Activated B cell treated with CpG ODN at 0.5 μM for 24 hours (primary cell): ENCODE measurements around the gene IMPA2. TPM values are rescaled to one million over a fixed set of nuclear protein-coding genes. Genes with fewer than 3 reads are reported as not detected.
A peak's percentile ranks its signal among the peaks of the same experiment; 100 is the strongest.

Source experiments
- ATAC-seq: fragments of 200-7000 bp; cut with Tn5 transposase; one replicate; pipeline ENCODE4 v1.10.0; 2021; ENCODE audit warnings: low read depth, mild to moderate bottlenecking, moderate library complexity
- CTCF ChIA-PET: fragments of 350-600 bp; sonication (Branson Sonifier 250); formaldehyde crosslinking; loops from one replicate; lab custom pipeline; 2021; ENCODE audit warnings: antibody characterized with exemption; lab: Charles Lee
- POLR2A ChIA-PET: fragments of 350-600 bp; sonication (Branson Sonifier 250); formaldehyde crosslinking; loops from one replicate; lab custom pipeline; 2021; ENCODE audit warnings: antibody characterized with exemption; lab: Charles Lee
- DNase-seq: peaks from one replicate; pipeline ENCODE4 v3.0.0; 2022
- H3K27ac Mint-ChIP-seq: one replicate; pipeline ENCODE4 v1.8.0; 2020; ENCODE audit warnings: mixed read lengths
- H3K27me3 Mint-ChIP-seq: one replicate; pipeline ENCODE4 v1.8.0; 2021; ENCODE audit warnings: mixed read lengths
- H3K36me3 Mint-ChIP-seq: one replicate; pipeline ENCODE4 v1.8.0; 2021; ENCODE audit warnings: low read depth, mixed read lengths
- H3K4me1 Mint-ChIP-seq: one replicate; pipeline ENCODE4 v1.8.0; 2021; ENCODE audit warnings: mixed read lengths
- H3K4me3 Mint-ChIP-seq: one replicate; pipeline ENCODE4 v1.8.0; 2020; ENCODE audit warnings: mild to moderate bottlenecking, mixed read lengths
- H3K9me3 Mint-ChIP-seq: one replicate; pipeline ENCODE4 v1.8.0; 2020; ENCODE audit warnings: mixed read lengths
- intact Hi-C: fragments of 100-400 bp; cut with micrococcal nuclease; formaldehyde crosslinking; loops from one replicate; pipeline ENCODE4 v1.15.1; 2024
- total RNA-seq: library from RNA; stranded (reverse); gene quantifications from 2 replicates; pipeline ENCODE4 v1.2.3, GENCODE V29; 2022
- TF ChIP-seq, protein P1 (sequence below): fragments of 200-600 bp; IDR thresholded peaks from one replicate; pipeline ENCODE4 v1.8.0; 2022; ENCODE audit warnings: antibody characterized with exemption, mild to moderate bottlenecking

IMPA2 gene
- total RNA-seq, 1 donor from 2014 or later = 7.5 TPM

- DNase-seq = no peak
These were observed 5.6 kb upstream of the IMPA2 start for GRCh38 chr18:11975723-11976122.

DNA sequence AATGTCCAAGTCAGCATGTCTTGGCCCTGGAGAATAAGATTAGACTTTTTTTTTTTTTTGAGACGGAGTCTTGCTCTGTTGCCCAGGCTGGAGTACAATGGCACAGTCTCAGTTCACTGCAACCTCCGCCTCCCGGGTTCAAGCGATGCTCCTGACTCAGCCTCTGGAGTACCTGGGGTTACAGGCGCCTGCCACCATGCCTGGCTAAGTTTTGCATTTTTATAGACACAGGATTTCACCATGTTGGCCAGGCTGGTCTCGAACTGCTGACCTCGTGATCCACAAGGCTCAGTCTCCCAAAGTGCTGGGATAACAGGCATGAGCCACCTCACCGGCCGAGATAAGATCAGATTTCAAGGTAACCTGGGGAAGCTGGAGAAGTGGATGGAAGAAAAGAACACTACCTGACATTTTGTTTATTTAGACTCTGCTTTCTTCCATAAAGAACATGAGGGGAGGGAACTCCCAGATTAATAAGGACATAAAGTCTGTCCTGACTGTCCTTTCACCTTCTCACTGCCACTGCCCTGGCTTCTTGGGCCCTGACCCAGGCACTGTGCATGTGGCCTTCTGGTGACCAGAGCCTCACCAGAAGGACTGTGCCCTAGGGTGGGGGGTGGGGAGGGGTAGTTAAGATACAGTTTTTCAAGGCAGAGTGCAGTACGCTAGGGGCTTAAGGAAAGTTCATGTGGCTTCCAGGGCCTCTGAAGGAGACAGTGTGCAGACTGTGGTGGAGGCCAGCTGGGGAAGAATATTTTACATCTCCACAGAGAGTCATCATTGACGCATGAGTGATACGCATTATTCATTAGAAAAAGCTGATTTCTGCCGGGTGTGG lies 4.8 kb upstream of the IMPA2 start:
- ATAC-seq (no peak), DNase-seq (no peak)
- CTCF ChIA-PET = no interaction called here
- Mint-ChIP-seq H3K4me1 (peaks cover 7% of the 10 kb centered on the region), H3K9me3 (no peaks in the 10 kb centered on the region), H3K27me3 (no peaks in the 10 kb centered on the region), H3K36me3 (no peaks in the 10 kb centered on the region), H3K4me3 (no peak overlapping the region), H3K27ac (no peak overlapping the region)
- POLR2A ChIA-PET = interaction anchor here (0.7 kb wide), 1 partner anchor 91 kb away, joined by 3 read pairs; no protein-coding TSS in a partner anchor
- TF ChIP-seq, protein P1, sequence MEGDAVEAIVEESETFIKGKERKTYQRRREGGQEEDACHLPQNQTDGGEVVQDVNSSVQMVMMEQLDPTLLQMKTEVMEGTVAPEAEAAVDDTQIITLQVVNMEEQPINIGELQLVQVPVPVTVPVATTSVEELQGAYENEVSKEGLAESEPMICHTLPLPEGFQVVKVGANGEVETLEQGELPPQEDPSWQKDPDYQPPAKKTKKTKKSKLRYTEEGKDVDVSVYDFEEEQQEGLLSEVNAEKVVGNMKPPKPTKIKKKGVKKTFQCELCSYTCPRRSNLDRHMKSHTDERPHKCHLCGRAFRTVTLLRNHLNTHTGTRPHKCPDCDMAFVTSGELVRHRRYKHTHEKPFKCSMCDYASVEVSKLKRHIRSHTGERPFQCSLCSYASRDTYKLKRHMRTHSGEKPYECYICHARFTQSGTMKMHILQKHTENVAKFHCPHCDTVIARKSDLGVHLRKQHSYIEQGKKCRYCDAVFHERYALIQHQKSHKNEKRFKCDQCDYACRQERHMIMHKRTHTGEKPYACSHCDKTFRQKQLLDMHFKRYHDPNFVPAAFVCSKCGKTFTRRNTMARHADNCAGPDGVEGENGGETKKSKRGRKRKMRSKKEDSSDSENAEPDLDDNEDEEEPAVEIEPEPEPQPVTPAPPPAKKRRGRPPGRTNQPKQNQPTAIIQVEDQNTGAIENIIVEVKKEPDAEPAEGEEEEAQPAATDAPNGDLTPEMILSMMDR = no peak
- intact Hi-C loops = no loop called here

More at GRCh38 chr18:11975723-11976122, 5.6 kb upstream of the IMPA2 start:
- TF ChIP-seq, protein P1 = no peak
- ChIA-PET CTCF (no interaction called here), POLR2A (interaction anchor here (0.7 kb wide), 1 partner anchor 90 kb away, joined by 3 read pairs; no protein-coding TSS in a partner anchor)
- Mint-ChIP-seq H3K36me3 (no peaks in the 10 kb centered on the region), H3K4me1 (peaks cover 7% of the 10 kb centered on the region), H3K9me3 (no peaks in the 10 kb centered on the region), H3K27me3 (no peaks in the 10 kb centered on the region), H3K27ac (no peak overlapping the region), H3K4me3 (no peak overlapping the region)
- no peak for ATAC-seq
- intact Hi-C loops = no loop called here

DNA sequence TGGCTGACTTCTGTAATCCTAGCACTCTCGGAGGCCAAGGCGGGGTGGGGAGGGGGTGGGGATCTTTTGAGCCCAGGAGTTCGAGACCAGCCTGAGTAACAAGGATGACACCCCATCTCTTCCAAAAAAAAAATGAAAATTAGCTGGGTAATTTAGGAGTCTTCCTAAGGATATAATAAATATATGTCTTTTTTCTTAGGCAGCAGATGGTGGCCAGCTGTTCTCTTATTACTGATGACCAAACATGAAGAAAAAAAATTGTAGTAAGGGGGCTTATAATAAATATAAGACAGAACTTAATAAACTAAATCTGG lies 4.2 kb upstream of the IMPA2 start:
- CTCF ChIA-PET = no interaction called here
- Mint-ChIP-seq H3K4me3 (no peak overlapping the region), H3K9me3 (no peaks in the 10 kb centered on the region), H3K4me1 (peaks cover 10% of the 10 kb centered on the region), H3K27me3 (no peaks in the 10 kb centered on the region), H3K36me3 (no peaks in the 10 kb centered on the region), H3K27ac (no peak overlapping the region)
- intact Hi-C loops = no loop called here
- TF ChIP-seq, protein P1 = no peak
- DNase-seq (no peak), ATAC-seq (no peak)
- POLR2A ChIA-PET = no interaction called here

DNA sequence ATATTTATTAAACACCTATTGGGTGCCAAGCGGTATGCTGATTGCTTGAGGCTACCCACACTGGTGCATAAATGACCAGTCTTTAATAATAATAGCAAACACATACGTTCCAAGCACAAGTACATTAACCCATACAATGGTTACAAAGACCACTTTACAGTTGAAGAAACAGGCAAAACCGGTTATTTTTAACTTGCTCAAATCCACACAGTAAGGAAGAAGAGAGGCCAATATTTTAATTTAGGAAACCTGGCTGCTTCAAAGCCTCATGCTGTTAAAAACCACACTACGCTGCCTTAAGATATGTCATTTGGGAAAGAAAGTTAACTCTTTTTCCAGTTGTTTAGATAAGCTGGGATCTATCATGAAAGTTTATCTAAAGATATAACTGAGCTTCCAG lies 2.4 kb upstream of the IMPA2 start:
- Mint-ChIP-seq H3K36me3 (no peaks in the 10 kb centered on the region), H3K9me3 (no peaks in the 10 kb centered on the region), H3K27ac (no peak overlapping the region), H3K27me3 (no peaks in the 10 kb centered on the region), H3K4me3 (no peak overlapping the region), H3K4me1 (peaks cover 18% of the 10 kb centered on the region)
- TF ChIP-seq, protein P1 = no peak
- CTCF ChIA-PET = no interaction called here
- ATAC-seq (no peak), DNase-seq (no peak)
- intact Hi-C loops = no loop called here
- POLR2A ChIA-PET = no interaction called here

- ChIA-PET POLR2A (interaction anchor here (0.6 to 3.9 kb wide), 10 partner anchors 16 to 722 kb away, joined by 3 to 18 read pairs (median 8); partner anchors contain the start of genes CEP76, MPPE1 and PSMG2), CTCF (interaction anchor here (1.9 to 4.0 kb wide), 3 partner anchors 15 to 59 kb away, joined by 8 to 22 read pairs (median 12); no protein-coding TSS in a partner anchor)
- DNase-seq = no peak
- no peak for ATAC-seq
- H3K4me1 Mint-ChIP-seq = peaks cover 18% of the 10 kb centered on the region
- H3K4me3 Mint-ChIP-seq = peak overlapping the region; percentile 85
- H3K9me3 Mint-ChIP-seq = no peaks in the 10 kb centered on the region
- intact Hi-C loops = loop anchor here (1.0 to 10.0 kb wide), 8 partner anchors 97 to 1157 kb away; partner anchors contain the start of genes CEP76, PRELID3A, PSMG2 and PTPN2
- H3K36me3 Mint-ChIP-seq = no peaks in the 10 kb centered on the region
- no peaks in the 10 kb centered on the region for H3K27me3 Mint-ChIP-seq
- peak overlapping the region; percentile 46 for H3K27ac Mint-ChIP-seq
- TF ChIP-seq, protein P1 = no peak
These were observed 1.2 kb upstream of the IMPA2 start for GRCh38 chr18:11980163-11980493.
